Common myeloid progenitor, CD34-positive (primary cell): ENCODE measurements around the gene CST11. TPM values are rescaled to one million over a fixed set of nuclear protein-coding genes. Genes with fewer than 3 reads are reported as not detected.

Source experiments
- CTCF ChIA-PET: fragments of 350-600 bp; sonication (Branson Sonifier 250); formaldehyde crosslinking; loops from one replicate; lab custom pipeline; 2021; ENCODE audit warnings: antibody characterized with exemption; lab: Charles Lee
- POLR2A ChIA-PET: fragments of 350-600 bp; sonication (Branson Sonifier 250); formaldehyde crosslinking; loops from one replicate; lab custom pipeline; 2021; ENCODE audit warnings: antibody characterized with exemption; lab: Charles Lee
- DNase-seq, 3 donors: peaks; one replicate each; pipeline versions ENCODE4 v3.0.0 to v3.0.0-alpha.2; 2013
- H3K27ac ChIP-seq, 2 experiments: 1 replicate in 1 of 2; 2 replicates in 1 of 2; pipeline ENCODE4 v1.7.0; 2013; ENCODE audit warnings: inconsistent platforms in 2 of 2, low read length in 2 of 2, mild to moderate bottlenecking in 2 of 2, low read depth in 1 of 2, moderate library complexity in 1 of 2; ENCODE audit not compliant: severe bottlenecking in 2 of 2, insufficient read depth in 1 of 2, poor library complexity in 1 of 2
- H3K27me3 ChIP-seq, 5 experiments: replicated peaks in 2 of 5; 1 replicate in 3 of 5; 2 replicates in 2 of 5; pipeline versions ENCODE4 v1.6.1 to v1.7.0; 2013; ENCODE audit warnings: low read length in 4 of 5, mild to moderate bottlenecking in 2 of 5, moderate library complexity in 2 of 5, inconsistent platforms in 1 of 5; ENCODE audit not compliant: insufficient read depth in 5 of 5, control insufficient read depth in 4 of 5
- H3K36me3 ChIP-seq, 4 experiments: 1 replicate in 2 of 4; 2 replicates in 2 of 4; pipeline versions ENCODE4 v1.6.1 to v1.7.0; 2013; ENCODE audit warnings: low read length in 3 of 4, control low read depth in 1 of 4, mild to moderate bottlenecking in 1 of 4; ENCODE audit not compliant: control insufficient read depth in 4 of 4, insufficient read depth in 4 of 4
- H3K4me1 ChIP-seq, 4 experiments: 1 replicate in 3 of 4; 2 replicates in 1 of 4; pipeline versions ENCODE4 v1.6.1 to v1.7.1; 2013; ENCODE audit warnings: low read length in 3 of 4, mild to moderate bottlenecking in 3 of 4, control low read depth in 1 of 4, inconsistent platforms in 1 of 4, moderate library complexity in 1 of 4; ENCODE audit not compliant: control insufficient read depth in 4 of 4, insufficient read depth in 4 of 4; ENCODE audit errors: control extremely low read depth in 1 of 4
- H3K4me3 ChIP-seq, 7 experiments: 1 replicate in 4 of 7; 2 replicates in 3 of 7; pipeline versions ENCODE4 v1.5.1 to v1.7.0; 2013; ENCODE audit warnings: mild to moderate bottlenecking in 7 of 7, low read length in 6 of 7, moderate library complexity in 6 of 7, inconsistent platforms in 2 of 7, low read depth in 2 of 7, control low read depth in 1 of 7; ENCODE audit not compliant: insufficient read depth in 4 of 7, control insufficient read depth in 1 of 7; ENCODE audit errors: extremely low read depth in 1 of 7
- H3K9me3 ChIP-seq, 5 experiments: 1 replicate in 4 of 5; 2 replicates in 1 of 5; pipeline versions ENCODE4 v1.6.1 to v1.7.1; 2013; ENCODE audit warnings: low read length in 4 of 5, mild to moderate bottlenecking in 2 of 5, inconsistent platforms in 1 of 5, low read depth in 1 of 5, moderate library complexity in 1 of 5; ENCODE audit not compliant: control insufficient read depth in 4 of 5, insufficient read depth in 2 of 5; ENCODE audit errors: control extremely low read depth in 1 of 5
- WGBS: methylation state at CpG from one replicate; pipeline ENCODE4 v1.1.5; 2013; ENCODE audit not compliant: insufficient coverage; 5-methylcytosine and 5-hydroxymethylcytosine counted together
- polyA plus RNA-seq: library from polyadenylated mRNA; unstranded; fragments of 120-200 nt; gene quantifications from one replicate; pipeline ENCODE4 v1.2.1, GENCODE V29; 2013

Gene CST11, protein sequence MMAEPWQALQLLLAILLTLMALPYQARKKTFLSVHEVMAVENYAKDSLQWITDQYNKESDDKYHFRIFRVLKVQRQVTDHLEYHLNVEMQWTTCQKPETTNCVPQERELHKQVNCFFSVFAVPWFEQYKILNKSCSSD
- not detected for polyA plus RNA-seq

DNA sequence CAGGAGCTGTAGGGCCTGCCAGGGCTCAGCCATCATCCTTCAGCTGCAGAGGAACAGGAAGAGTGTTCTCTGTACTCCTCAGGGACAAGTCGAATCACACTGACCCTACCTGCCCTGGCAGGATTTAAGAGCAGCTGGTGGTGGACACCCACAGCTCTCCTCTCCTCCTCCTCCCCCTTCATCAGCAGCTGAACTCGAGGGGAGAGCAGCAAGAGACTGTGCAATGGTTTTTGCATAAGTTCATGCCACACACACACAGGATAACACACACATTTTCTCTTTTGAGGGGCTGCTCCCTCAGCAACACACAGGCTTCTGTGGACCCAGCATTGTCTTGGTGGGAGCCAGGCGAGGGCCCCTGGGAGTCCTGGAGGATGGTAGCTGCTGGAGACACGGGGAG lies at the start of gene CST11:
Gene CST11, minus strand, starts transcription at position 101 of the 400 bp plus-strand sequence. Its CDS starts 65 bp downstream, at position 36.
- DNase-seq = no peak
- ChIA-PET POLR2A (no interaction called here), CTCF (interaction anchor here (2.0 kb wide), 1 partner anchor 10 kb away, joined by 10 read pairs; no protein-coding TSS in a partner anchor)
- Histone ChIP-seq H3K4me1 (peaks cover 2 to 28% (median 20%) of the 10 kb centered on the region in 4 experiments), H3K4me3 (no peak within 1 kb of the TSS), H3K27ac (no peak within 1 kb of the TSS), H3K36me3 (no peaks in the 10 kb centered on the region), H3K9me3 (no peaks in the 10 kb centered on the region), H3K27me3 (no peaks in the 10 kb centered on the region)
- WGBS = 83% methylated on average over 1 of the region's 4 CpGs

DNA sequence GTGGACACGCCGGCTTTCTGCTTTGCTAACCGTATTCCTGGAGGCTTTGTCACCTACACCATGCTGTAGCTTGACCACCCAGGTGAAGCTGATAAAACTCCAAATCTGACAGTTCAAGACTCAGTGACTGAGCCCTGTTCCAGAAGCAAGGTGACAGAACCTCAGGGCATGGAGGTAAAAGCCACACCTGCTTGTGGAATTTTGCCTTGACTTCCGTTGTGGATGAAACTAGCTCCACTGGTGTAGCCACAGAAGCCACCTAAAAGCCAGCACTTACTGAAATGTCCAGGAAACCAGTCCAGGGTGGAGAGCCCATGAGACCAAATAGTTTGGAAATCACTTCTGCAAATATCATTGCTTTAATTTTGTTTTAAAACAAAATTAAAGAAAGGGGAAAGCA lies 49.2 kb upstream of the CST11 start:
- H3K9me3 ChIP-seq = no peaks in the 10 kb centered on the region
- WGBS = 94% methylated on average over 4 of the region's 4 CpGs
- no peak overlapping the region for H3K27ac ChIP-seq
- DNase-seq = no peak
- H3K27me3 ChIP-seq = peaks cover 0 to 2% (median 0%) of the 10 kb centered on the region in 5 experiments
- ChIA-PET POLR2A (no interaction called here), CTCF (no interaction called here)
- no peak overlapping the region for H3K4me3 ChIP-seq
- no peaks in the 10 kb centered on the region for H3K4me1 ChIP-seq
- no peaks in the 10 kb centered on the region for H3K36me3 ChIP-seq

DNA sequence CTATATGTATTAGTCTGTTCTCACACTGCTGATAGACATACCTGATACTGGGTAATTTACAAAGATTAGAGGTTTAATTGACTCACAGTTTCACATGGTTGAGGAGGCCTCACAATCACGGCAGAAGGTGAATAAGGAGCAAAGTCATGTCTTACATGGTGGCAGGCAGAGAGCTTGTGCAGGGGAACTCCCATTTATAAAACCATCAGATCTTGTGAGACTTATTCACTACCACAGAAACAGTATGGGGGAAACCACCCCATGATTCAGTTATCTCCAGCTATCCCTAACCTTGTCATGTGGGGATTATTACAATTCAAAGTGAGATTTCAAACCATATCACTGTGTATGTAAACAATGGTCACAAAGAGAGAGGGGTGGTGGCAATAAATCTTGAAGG lies 44.9 kb upstream of the CST11 start:
- H3K9me3 ChIP-seq = peaks cover 0 to 4% (median 2%) of the 10 kb centered on the region in 5 experiments
- WGBS = no CpG with 5 or more reads among the region's 1 CpG
- POLR2A ChIA-PET = no interaction called here
- H3K27me3 ChIP-seq = peaks cover 0 to 2% (median 0%) of the 10 kb centered on the region in 5 experiments
- H3K4me1 ChIP-seq = no peaks in the 10 kb centered on the region
- H3K27ac ChIP-seq = no peak overlapping the region
- H3K36me3 ChIP-seq = no peaks in the 10 kb centered on the region
- no peak overlapping the region for H3K4me3 ChIP-seq
- DNase-seq = no peak
- CTCF ChIA-PET = no interaction called here

DNA sequence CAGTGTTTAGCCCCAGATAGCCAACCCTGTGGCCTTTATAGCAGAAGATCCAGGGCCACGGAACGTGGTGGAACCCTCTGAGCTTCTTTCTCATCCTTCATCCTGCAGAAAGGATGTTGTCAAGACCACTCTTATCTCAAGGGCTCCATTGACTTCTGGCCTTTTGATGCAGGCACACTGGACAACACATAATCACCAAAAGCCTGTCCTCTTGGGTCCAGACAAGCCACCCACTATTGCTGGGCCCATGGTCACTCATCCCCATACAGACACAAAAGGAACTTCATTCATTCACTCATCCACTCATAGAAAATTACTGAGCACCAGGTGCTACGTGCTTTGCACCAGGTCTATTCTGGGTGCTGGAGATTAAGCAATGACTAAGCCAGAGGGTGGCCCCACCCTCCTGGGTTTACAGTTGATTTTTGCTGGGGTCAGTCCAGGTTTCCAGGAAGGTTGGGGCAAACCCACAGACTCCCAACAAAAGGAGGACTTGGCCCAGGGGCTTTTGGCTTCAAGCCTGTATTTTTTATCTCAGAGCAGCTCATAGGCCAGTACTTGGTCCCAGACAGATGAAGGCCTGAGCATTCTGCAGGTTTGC lies 40.6 kb upstream of the CST11 start:
- H3K27ac ChIP-seq = no peak overlapping the region
- H3K27me3 ChIP-seq = no peaks in the 10 kb centered on the region
- H3K4me1 ChIP-seq = no peaks in the 10 kb centered on the region
- no peak overlapping the region for H3K4me3 ChIP-seq
- peaks cover 0 to 4% (median 2%) of the 10 kb centered on the region in 5 experiments for H3K9me3 ChIP-seq
- ChIA-PET CTCF (no interaction called here), POLR2A (no interaction called here)
- whole genome bisulfite sequencing = 100% methylated on average over 3 of the region's 3 CpGs
- no peak for DNase-seq
- no peaks in the 10 kb centered on the region for H3K36me3 ChIP-seq

DNA sequence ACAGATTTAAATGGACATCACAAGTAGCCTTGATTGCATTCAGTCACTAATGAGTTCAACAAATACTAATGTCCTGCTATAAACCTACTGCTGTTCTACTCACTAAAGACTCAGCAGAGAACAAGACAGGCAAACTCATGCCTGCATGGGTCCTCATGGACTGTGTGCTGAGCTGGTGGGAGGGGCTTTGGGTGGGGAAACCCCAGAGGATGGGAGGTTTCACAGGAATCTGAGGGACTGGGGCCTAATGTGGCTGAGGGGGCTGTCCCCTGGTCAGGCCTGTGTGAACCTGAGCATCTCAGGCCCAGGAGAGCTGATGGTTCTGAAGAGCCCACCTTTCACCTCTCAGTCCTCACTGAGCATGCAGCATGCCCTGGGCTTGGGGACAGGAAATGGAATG lies 39.6 kb upstream of the CST11 start:
- Histone ChIP-seq H3K4me1 (no peaks in the 10 kb centered on the region), H3K36me3 (no peaks in the 10 kb centered on the region), H3K27ac (no peak overlapping the region), H3K27me3 (no peaks in the 10 kb centered on the region), H3K4me3 (no peak overlapping the region), H3K9me3 (peaks cover 0 to 4% (median 2%) of the 10 kb centered on the region in 5 experiments)
- no peak for DNase-seq
- ChIA-PET CTCF (no interaction called here), POLR2A (no interaction called here)

DNA sequence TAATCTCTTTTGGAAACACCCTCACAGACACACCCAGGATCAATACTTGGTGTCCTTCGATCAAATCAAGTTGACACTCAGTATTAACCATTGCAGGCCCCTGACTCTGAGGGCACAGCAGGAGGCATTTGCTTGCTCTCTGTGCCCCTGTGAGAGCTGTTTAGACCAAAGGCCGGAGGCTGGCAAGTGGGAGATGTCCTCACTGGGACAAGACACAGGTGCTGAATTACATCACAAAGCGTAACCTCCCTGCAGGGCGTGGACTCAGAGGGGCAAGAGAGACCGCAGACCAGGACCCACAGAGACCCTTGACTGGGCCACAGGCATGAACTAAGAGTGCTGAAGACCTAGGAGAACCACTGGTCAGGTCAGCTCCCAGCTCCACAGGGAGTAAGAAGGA lies 38.1 kb upstream of the CST11 start, which contains the start of gene CST8:
Gene CST8, plus strand, starts transcription at position 301 of the 400 bp plus-strand sequence. CDS start 551 bp downstream, outside the sequence.
- DNase-seq = no peak
- no peak within 1 kb of the TSS for H3K4me3 ChIP-seq
- no peaks in the 10 kb centered on the region for H3K27me3 ChIP-seq
- WGBS = 93% methylated on average over 5 of the region's 5 CpGs
- CTCF ChIA-PET = interaction anchor here (1.1 kb wide), 1 partner anchor 49 kb away, joined by 3 read pairs; no protein-coding TSS in a partner anchor
- POLR2A ChIA-PET = no interaction called here
- no peaks in the 10 kb centered on the region for H3K4me1 ChIP-seq
- no peak within 1 kb of the TSS for H3K27ac ChIP-seq
- H3K36me3 ChIP-seq = no peaks in the 10 kb centered on the region
- peaks cover 0 to 2% (median under 1%) of the 10 kb centered on the region in 5 experiments for H3K9me3 ChIP-seq

DNA sequence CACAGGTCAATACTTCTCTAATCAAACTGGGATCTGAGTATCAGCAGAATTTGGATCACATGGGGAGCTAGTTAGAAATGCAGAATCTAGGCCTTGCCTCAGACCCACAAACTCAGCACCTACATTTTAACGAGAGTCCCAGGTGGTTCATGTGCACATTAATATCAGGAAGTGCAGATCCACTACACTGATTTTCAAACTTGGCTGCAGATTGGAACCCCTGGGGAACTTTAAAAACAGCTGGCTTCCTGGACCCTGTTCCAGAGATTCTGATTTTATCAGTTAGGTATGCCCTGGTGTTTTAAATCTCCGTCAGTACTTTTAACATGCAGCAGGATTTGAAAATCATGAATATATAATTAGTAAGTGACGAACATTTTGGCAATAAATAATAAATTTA lies 36.3 kb upstream of the CST11 start:
- no peak overlapping the region for H3K27ac ChIP-seq
- no peaks in the 10 kb centered on the region for H3K9me3 ChIP-seq
- H3K4me3 ChIP-seq = no peak overlapping the region
- H3K4me1 ChIP-seq = no peaks in the 10 kb centered on the region
- H3K27me3 ChIP-seq = no peaks in the 10 kb centered on the region
- ChIA-PET POLR2A (no interaction called here), CTCF (interaction anchor here (0.7 kb wide), 1 partner anchor 798 kb away, joined by 3 read pairs; no protein-coding TSS in a partner anchor)
- H3K36me3 ChIP-seq = no peaks in the 10 kb centered on the region
- no peak for DNase-seq
- 91% methylated on average over 1 of the region's 3 CpGs for WGBS
